GM12891 (cell line): ENCODE data around the gene EPAS1.

Experiments
- DNase-seq: peaks from one replicate; pipeline ENCODE4 v3.0.0; 2011; ENCODE audit warnings: low spot score; ENCODE audit not compliant: insufficient read length
- FAIRE-seq: peaks from 2 replicates; lab custom pipeline; 2011; peaks lifted over from hg19 to GRCh38; lab: Jason Lieb, UNC
- PAX5 ChIP-seq: IDR thresholded peaks from 2 replicates; pipeline ENCODE4 v1.6.1; 2011; ENCODE audit warnings: low read length, moderate library complexity, mild to moderate bottlenecking; ENCODE audit not compliant: insufficient read depth, severe bottlenecking
- POLR2A ChIP-seq: IDR thresholded peaks from 2 replicates; pipeline ENCODE4 v1.6.1; 2011; ENCODE audit warnings: low read depth, low read length, control low read depth
- POLR2AphosphoS5 ChIP-seq: IDR thresholded peaks from 2 replicates; pipeline ENCODE4 v1.6.1; 2011; ENCODE audit warnings: low read depth, low read length, control low read depth
- POU2F2 ChIP-seq: IDR thresholded peaks from 2 replicates; pipeline ENCODE4 v1.6.1; 2011; ENCODE audit warnings: low read depth, mild to moderate bottlenecking, control low read depth, low read length, moderate library complexity
- SPI1 ChIP-seq: IDR thresholded peaks from 2 replicates; pipeline ENCODE4 v1.6.1; 2011; ENCODE audit warnings: low read depth, low read length, control low read depth
- TAF1 ChIP-seq: IDR thresholded peaks from 2 replicates; pipeline ENCODE4 v1.6.1; 2011; ENCODE audit warnings: low read depth, low read length, control low read depth

The EPAS1 gene

DNA sequence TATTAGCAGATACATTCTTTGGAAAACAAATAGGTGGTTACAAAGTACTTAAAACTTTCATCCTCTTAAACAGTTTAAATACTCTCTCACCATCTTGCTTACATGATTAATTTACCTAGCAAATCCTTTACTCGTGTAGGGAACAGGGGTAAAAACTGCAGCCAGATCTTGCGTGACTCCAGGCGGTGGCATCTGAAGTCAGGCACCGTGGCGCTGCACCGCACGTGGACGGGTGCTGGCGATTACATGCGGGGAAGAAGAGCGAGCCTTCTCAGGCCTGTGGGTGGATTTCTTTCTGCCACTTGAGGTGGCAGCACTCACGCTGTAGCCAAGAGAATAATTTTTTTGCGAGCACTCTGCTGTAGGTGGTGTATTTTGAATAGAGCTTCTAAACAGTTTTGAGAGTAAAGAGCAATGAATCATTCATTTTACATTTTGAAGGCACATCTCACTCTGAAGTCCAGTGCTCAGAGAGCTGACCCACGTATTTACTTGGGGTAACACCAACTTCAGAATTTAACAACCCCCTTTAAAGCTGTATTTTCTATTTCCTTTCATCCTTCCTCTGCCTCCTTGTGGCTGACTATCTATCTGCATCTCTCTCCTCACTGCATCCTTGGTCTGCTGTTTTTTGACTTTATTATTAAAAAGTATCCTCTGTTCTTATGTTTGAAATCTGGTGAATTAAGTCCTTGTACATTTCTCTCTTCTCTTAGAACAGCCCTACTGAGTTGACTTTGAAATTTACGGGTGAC, 68.9 kb downstream of the EPAS1 start:
- TF ChIP-seq SPI1: no peak
- TF ChIP-seq POLR2AphosphoS5: no peak
- TF ChIP-seq PAX5: no peak
- TF ChIP-seq TAF1: no peak
- TF ChIP-seq POU2F2: no peak
- TF ChIP-seq POLR2A: no peak
- DNase-seq: no peak
- no peak for FAIRE-seq

DNA sequence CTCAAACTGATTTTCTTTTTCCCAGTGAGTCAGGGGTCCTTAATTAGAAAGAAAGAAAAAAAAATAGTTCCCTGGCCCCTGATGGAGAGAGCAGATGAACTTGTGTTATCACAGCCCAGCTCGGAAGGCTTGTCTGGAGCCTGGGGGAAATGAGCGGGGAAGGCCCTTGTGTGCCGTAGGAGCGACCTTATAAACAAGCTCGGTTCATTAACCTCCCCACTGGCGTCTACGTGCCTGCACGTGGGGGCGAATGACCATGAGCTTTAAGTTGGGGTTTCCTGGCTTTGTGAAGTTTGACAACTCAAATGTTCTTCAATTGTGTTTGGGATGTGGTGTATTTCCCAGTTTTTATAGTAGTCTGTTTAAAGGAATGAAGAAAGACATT, 69.5 kb downstream of the EPAS1 start:
- no peak for TF ChIP-seq PAX5
- no peak for TF ChIP-seq POLR2A
- TF ChIP-seq POLR2AphosphoS5: no peak
- TF ChIP-seq SPI1: no peak
- TF ChIP-seq TAF1: no peak
- no peak for TF ChIP-seq POU2F2
- FAIRE-seq (no peak), DNase-seq (no peak)

- no peak for TF ChIP-seq PAX5
- no peak for FAIRE-seq
- DNase-seq: no peak
Measured at GRCh38 chr2:46367286-46367685, 70.1 kb downstream of the EPAS1 start.

- DNase-seq (no peak), FAIRE-seq (no peak)
- TF ChIP-seq POLR2AphosphoS5: no peak
- TF ChIP-seq SPI1: no peak
- TF ChIP-seq POU2F2: no peak
- TF ChIP-seq TAF1: no peak
- no peak for TF ChIP-seq PAX5
- TF ChIP-seq POLR2A: no peak
Measured at GRCh38 chr2:46368401-46368800, 71.2 kb downstream of the EPAS1 start.

- no peak for DNase-seq
- FAIRE-seq: no peak
- TF ChIP-seq PAX5 (no peak), POLR2A (no peak), SPI1 (no peak), POLR2AphosphoS5 (no peak), TAF1 (no peak), POU2F2 (no peak)
Measured at GRCh38 chr2:46369783-46370182, 72.6 kb downstream of the EPAS1 start.

- TF ChIP-seq POLR2A: no peak
- TF ChIP-seq POLR2AphosphoS5: no peak
- no peak for TF ChIP-seq POU2F2
- no peak for TF ChIP-seq SPI1
- TF ChIP-seq PAX5: no peak
- no peak for TF ChIP-seq TAF1
- FAIRE-seq: no peak
- no peak for DNase-seq
Measured at GRCh38 chr2:46371854-46372253, 74.6 kb downstream of the EPAS1 start.

DNA sequence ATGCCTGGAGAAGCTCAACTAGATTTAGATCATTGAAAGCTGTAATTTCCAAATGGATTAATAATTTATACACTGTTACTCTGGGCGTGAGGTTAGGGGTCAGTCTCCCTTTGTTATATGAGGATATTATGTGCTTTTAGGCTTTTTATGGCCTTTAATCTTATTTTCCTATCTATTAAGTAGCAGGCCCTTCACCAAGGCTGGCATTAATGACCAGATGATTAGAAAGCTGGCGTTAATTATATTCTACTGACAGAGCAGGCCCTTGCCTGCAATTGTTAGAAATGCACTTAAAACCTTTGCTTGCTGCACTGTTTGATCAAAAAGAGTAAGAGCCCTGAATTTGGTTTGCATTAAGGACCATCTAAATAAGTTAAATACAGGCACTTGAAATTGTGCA, 75.3 kb downstream of the EPAS1 start:
- DNase-seq: no peak
- TF ChIP-seq TAF1 (no peak), POU2F2 (no peak), POLR2A (no peak), POLR2AphosphoS5 (no peak), SPI1 (no peak), PAX5 (no peak)
- no peak for FAIRE-seq

DNA sequence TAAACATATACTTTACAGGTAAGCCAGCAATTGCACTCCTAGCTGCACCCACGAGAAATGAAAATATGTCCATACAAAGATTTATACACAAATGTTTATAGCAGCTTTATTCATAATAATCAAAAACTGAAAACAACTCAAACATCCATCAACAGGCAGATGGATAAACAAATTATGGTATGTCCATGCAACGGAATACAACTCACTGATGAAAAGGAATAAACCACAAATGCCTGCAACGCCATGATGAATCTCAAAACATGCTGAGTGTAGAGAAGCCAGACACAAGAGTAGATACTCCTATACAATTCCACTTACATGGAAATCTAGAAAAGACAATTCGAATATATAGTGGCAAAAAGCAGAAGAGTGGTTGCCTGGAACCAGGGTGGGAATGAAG, 76.0 kb downstream of the EPAS1 start:
- DNase-seq (no peak), FAIRE-seq (no peak)
- TF ChIP-seq POLR2AphosphoS5: no peak
- TF ChIP-seq POU2F2: no peak
- TF ChIP-seq TAF1: no peak
- no peak for TF ChIP-seq SPI1
- TF ChIP-seq POLR2A: no peak
- no peak for TF ChIP-seq PAX5

GRCh38 chr2:46375566-46376125, 78.4 kb downstream of the EPAS1 start:
- no peak for FAIRE-seq
- TF ChIP-seq POLR2AphosphoS5 (no peak), POU2F2 (no peak), TAF1 (no peak), POLR2A (no peak), SPI1 (no peak), PAX5 (no peak)
- DNase-seq: no peak

DNA sequence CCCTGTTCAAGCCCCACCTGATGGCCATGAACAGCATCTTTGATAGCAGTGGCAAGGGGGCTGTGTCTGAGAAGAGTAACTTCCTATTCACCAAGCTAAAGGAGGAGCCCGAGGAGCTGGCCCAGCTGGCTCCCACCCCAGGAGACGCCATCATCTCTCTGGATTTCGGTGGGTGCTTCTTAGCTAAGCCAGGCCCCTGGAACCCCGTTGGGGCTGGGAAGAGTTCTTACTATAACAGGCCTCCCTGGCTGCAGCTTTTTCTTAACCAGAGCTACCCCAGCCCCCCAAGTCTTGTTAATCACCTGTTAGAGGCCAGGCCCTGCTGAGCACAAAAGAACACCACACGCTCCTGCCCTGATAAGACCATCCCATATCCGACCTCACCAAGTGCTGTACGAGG, 79.4 kb downstream of the EPAS1 start:
- TF ChIP-seq POLR2A (no peak), POLR2AphosphoS5 (no peak), SPI1 (no peak)
- FAIRE-seq: no peak
- DNase-seq: no peak
